NCI-H2227 (cell line): ENCODE data around the gene MAP3K7.

Experiments used
- DNase-seq: peaks from one replicate; lab custom pipeline; 2025; ENCODE audit not compliant: unreplicated experiment; lab: John Stamatoyannopoulos, UW

The MAP3K7 gene

GRCh38 chr6:90533615-90534336, 53.1 kb downstream of the MAP3K7 start:
- DNase-seq, result no peak

- no peak for DNase-seq
Measured at GRCh38 chr6:90530882-90531281, 56.0 kb downstream of the MAP3K7 start.

- DNase-seq, result no peak
Measured at GRCh38 chr6:90525421-90525820, 61.5 kb downstream of the MAP3K7 start.

DNA sequence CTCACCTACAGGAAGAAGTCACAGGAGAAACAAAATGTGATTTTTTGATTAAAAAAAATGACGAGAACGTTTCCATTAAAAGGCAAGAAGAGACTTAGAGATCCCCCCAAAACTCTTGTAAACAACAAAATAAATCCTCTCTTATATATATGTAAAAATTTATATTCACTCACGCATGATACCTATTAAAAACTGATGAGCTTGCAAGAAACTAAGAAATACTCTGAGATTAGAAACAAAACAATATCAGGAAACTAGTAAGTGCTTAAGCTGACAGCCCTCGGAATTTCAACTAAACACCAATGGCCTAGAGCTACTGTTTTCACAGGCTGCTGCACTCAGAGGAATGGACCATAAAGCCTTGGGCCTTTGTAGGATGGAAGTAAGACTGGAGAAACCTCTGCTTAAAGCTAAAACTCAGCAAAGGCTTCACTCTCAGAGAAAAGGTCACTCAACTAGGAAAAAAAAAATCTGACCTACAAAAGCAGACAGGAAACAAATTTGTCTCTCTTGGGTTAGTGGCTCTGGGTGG, 63.0 kb downstream of the MAP3K7 start:
- no peak for DNase-seq

- no peak for DNase-seq
Measured at GRCh38 chr6:90521955-90522354, 64.9 kb downstream of the MAP3K7 start.

GRCh38 chr6:90516074-90516660, 70.7 kb downstream of the MAP3K7 start:
- DNase-seq, result no peak

DNA sequence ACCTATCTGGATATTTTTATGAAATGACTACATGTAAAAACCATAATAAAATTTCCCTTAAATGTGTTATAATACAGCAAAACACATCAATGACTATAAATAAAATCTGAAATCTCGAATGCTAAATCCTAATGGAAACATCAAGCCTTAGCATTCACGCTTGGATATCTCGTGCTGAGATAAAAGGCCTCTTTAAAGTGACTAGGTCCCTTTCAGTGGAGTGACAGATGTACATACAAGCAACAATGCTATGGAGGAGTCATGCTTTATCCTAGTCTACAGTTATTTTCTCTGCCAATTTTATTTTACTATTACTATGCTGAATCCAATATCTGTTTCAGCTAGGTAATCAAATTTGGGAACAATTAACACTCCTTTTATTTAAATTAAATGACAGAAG, 72.4 kb downstream of the MAP3K7 start:
- DNase-seq, result no peak

- no peak for DNase-seq
Measured at GRCh38 chr6:90508753-90509152, 78.1 kb downstream of the MAP3K7 start.

DNA sequence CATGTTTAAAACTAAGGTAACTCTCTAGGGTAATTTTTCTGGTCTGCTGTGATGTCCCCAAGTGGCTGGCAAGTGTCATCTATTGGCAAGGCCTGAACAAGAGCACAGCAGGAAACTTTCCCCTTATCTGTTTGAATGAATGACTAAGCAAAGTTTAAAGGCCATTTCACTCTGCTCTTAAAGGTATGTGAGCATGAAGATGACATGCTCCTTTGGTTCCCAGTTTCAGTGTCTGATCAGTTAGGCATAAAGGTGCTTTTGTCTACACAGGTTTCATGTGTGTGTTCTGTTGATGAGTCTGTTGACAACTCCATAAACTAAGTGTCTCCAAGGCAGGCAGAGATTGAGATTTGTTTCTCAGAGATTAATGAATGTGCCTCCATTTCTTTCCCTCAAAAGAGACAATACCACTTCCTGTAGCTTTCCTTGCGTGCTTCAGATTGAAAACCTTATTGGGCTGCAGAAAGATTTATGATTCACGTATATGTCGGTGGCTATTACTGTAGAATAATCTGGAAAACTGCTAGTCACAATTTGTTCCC, 83.9 kb downstream of the MAP3K7 start:
- peak; percentile 62 for DNase-seq

DNA sequence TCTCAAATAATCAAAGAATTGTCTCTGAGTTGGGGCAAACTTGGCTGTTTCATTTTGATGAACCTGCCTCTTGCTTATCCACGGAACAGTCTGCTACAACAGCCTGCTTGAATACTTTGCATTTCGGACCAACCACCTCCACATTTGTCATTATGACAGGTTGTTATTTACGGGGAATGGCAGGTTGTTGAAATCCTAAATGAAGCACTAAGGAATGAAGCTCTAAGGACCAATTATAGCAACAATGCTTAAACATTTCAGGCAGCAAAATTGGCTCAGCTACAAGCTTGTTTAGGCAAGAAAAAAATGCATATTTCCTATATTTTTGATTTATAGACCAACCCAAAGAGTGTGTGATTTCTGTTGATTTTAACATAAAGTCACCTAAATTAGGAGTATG, 84.5 kb downstream of the MAP3K7 start:
- DNase-seq, result peak; percentile 77

- DNase-seq, result no peak
Measured at GRCh38 chr6:90500458-90500857, 86.4 kb downstream of the MAP3K7 start.

DNA sequence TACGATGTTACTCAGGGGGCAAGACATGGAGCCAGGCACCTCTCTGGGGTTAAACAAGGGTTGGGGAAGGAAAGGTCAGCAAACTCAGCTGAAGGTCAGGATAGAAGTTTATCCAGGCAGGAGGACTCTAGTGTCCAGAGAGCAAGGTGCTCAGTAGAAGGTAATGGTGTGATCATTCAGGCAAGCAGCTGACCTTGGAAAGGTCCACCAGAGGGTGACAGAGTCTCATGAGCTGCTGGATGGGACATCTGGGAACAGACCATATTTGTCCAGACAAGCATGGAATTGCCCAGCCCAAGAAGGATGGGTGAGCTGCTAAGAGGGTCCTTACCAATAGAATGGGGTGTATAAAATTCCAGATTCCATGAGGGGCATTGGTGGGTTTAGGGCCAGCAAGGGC, 89.5 kb downstream of the MAP3K7 start:
- DNase-seq, result no peak

- DNase-seq, result peak; percentile 35
Measured at GRCh38 chr6:90496258-90497016, 90.4 kb downstream of the MAP3K7 start.

DNA sequence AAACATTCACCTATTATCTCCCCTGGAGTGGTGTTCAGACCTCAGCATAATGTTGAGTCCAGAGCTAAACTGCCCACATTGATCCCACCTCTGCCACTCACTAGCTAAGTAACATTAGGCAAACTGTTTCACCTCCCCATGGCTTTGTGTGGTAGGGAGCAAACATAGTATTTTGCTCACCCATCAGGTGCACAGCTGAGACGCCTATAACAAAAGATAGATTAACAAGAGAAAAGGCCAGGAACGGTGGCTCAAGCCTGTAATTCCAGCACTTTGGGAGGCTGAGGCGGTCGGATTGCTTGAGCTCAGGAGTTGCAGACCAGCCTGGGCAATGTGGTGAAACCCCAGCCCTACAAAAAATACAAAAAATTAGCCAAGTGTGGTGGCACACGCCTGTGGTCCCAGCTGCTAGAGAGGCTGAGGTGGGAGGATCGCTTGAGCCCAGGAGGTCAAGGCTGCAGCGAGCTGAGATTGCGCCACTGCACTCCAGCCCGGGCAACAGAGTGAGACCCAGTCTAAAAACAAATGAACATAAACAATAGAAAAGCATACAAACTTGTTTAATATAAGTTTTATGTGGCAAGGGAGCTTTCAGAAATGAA, 91.6 kb downstream of the MAP3K7 start:
- DNase-seq, result peak; percentile 17

DNA sequence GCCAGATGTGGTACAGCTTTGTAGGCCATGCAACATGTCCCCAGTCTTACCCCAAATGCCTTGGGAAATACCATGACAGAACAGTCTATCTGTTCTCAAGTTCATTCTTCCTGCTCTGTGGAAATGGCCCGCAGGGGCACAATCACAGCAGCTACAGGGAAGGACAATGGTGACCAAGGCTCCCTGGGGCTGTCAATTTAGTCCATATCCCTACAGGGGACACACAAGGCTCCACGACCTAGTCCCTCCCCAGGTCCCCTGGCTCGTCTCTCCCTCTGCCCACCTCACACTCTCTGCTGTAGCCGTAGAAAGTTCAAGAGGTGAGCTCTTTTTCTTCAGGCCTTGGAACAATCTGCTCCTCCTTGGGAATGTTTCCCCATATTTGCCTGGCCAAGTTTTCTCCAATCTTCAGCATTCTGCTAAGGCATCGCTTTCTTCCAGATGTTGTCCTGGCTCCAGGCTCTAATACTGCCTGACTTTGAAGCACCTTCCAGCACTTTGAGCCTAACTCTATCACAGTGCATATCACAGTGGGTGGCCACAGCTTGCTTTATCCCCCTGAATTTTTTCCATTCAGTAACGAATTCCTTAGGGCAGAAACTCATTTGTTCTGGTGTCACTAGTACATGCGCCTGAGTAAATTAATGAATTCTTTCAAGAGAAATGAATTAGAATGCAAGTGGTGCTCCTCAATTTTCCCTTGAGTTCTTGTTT, 92.6 kb downstream of the MAP3K7 start:
- no peak for DNase-seq

DNA sequence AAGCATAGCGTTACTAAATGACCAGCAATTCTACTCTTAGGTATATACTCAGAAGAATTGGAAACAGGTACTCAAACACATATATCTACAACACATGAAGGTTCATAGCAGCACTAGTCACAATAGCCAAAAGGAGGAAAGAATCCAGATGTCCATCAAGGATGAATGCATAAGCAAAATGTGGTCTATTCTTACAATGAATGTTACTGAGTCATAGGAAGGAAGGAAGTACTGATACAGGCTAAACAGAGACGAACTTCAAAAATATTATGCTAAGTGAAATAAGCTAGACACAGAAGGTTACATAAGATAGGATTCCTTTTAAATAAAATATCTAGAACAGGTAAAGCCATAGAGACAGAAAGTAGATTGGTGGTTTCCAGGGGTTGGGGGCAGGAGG, 93.5 kb downstream of the MAP3K7 start:
- DNase-seq, result no peak

GRCh38 chr6:90492798-90493197, 94.1 kb downstream of the MAP3K7 start:
- no peak for DNase-seq

- DNase-seq, result no peak
Measured at GRCh38 chr6:90492369-90492768, 94.5 kb downstream of the MAP3K7 start.

- peak; percentile 17 for DNase-seq
Measured at GRCh38 chr6:90490030-90490716, 96.7 kb downstream of the MAP3K7 start.

DNA sequence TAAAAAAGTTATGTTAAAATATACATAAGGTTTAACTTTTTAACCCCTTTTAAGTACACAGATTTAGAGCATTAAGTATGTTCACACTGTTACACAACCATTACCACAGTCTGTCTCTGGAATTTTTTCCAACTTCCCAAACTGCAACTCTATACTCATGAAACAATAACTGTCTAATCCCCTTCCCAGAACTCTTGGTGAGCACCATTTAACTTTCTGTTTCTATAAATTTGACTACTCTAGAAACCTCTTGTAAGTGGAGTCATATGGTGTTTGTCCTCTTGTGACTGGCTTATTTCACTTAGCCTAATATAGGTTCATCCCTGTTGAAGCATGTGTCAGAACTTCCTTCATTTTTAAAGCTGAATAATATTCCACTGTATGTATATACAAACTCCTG, 98.1 kb downstream of the MAP3K7 start:
- DNase-seq, result no peak
